ENCODE data around the gene CMYA5.
A peak's percentile ranks its signal among the peaks of the same experiment; 100 is the strongest.
"Not testable (repeated sequence)": the region's sequence is repeated elsewhere in the genome, so short reads cannot be mapped to it uniquely, and the experiment has no call there.

CMYA5 gene

DNA sequence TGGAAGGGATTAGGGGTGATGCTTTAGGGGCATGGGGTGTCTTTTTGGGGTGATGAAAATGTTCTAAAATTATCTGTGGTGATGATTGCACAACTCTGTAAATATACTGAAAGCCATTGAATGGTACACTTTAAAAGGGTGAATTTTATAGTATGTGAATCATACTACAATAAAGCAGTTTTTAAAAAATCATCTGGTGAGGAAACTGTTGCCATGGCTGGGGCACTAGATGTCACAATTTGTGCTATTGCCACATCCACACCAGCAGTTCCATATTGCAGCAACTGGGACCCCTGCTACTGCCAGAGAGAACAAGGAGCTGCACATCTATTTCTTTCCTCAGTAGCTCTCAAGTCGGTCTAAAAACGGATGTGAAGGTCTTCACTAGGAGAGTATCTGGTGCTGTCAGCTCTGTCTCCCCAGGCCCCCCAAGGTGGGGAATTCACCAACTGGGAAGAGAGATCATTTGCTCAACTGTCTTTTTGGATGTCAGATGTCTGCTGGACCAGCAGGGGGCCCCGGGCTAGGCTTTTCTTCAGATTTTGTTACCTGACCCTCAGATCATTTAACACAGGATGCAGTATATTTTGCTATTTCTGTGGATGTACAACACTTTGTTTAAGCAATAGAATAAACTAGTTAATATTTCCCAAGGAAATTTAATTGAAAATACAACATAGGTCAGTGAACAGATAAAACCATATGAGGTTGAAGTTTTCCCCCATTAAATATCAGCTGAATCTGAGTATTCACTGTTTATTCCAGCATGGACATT is 13.2 kb downstream of the CMYA5 start:
- peak in 1 of 56 donors; percentile 2 for DNase-seq

DNA sequence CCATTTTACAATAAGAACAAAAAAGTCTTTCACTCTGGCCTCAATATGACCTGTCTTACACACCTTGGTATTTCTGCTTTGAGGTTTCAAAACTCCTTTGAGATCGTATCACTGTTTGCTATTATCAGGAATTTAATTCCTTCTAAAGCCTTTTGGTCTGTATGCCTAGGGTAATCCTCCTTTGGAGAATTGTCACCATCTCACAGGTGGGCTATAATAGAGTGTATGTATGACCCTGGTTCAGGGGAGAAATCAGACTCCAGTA is 13.7 kb downstream of the CMYA5 start:
- no peak for DNase-seq

DNA sequence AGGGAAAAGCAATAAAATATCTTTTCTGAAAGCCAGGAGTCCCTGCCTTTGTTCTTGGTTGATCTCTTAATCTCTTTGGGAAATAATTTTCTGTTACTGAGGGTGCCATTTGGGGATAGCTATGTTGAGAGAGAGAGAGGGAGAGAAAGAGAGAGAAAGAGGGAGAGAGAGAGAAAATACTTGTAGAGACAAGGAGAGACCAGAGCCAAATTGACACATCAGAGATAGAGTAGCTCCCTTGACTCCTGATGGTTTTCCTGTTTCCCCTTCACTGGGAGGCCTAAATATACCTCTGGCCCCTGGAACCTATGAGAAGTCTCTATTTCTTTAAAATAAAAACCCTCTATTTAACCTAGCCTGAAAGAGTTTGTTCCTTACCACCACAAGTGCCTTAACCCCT is 14.9 kb downstream of the CMYA5 start:
- DNase-seq: no peak

GRCh38 chr5:79705632-79706031 is 16.0 kb downstream of the CMYA5 start:
- DNase-seq: no peak

GRCh38 chr5:79706317-79706716 is 16.7 kb downstream of the CMYA5 start:
- not testable (repeated sequence) for DNase-seq

DNA sequence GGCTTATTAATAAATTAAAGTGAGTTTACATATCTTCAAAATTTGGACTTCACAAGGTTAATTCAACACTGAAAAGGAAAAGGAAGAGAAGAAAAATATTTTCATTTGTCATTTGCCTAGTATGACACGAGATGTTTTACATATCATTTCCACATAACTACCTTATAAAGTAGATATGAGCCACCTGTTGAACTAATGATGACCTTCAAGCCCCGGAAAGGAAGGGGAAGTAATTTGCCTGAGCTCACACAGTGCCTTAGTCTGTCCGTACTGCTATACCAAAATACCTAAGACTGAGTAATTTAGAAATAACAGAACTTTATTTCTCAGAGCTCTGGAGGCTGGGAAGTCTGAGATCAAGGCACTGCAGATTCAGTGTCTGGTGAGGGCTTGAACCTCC is 17.9 kb downstream of the CMYA5 start:
- DNase-seq: no peak

GRCh38 chr5:79712741-79713140 is 23.1 kb downstream of the CMYA5 start:
- DNase-seq: peak in 6 of 56 donors; percentile 2 to 25 (median 14)

DNA sequence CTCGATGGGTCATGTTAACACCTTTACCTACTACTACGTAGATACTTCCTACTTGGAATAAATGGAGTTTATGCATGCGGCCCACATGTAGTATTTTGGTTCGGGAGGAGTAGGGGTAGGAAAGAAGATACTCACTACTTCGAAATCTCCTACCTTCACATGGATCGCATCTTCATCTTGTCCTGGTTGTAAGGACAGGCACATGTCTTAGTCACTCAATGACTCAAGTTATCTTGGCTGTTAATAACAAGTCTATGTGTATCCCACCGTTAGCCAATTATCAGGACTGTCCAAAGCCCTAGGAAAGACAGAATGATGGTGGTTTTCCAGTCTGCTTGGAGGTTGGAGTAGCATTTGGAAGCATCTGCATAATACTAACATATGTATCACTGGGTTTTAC is 24.1 kb downstream of the CMYA5 start:
- no peak for DNase-seq

DNA sequence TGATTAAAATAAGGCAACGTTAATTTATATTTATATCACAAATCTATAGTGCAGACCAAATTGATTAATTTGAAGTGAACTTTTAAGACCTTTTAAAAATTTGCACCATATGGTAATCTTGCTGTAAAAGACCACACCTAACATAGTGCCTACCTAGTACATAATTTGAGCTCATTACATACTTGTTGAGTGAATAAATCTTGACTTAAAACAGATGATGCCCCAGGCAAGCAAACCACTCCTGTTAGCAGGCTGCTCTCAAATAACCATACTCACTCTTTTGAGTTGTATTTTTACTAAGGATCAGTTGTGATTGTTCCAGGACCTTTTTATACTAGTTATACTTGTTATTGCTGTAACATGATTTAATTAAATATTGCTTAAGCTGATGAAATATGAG is 27.2 kb downstream of the CMYA5 start:
- DNase-seq: no peak

DNA sequence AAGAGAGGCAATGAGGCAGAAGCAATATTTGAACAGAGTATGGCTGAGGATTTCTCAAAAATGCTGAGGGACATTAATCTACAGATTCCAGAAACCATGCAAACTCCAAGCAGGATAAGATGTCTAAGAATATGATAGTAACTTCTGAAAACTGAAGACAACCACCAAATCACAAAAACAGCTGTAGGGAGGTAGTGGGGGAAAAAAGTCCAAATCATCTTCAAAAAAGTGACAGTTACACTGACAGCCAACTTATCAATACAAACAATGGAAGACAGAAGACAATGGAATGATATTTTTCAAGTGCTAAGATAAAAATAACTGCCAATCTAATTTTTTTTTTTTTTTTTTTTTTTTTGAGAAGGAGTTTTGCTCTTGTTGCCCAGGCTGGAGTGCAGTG is 30.5 kb downstream of the CMYA5 start:
- DNase-seq: no peak

DNA sequence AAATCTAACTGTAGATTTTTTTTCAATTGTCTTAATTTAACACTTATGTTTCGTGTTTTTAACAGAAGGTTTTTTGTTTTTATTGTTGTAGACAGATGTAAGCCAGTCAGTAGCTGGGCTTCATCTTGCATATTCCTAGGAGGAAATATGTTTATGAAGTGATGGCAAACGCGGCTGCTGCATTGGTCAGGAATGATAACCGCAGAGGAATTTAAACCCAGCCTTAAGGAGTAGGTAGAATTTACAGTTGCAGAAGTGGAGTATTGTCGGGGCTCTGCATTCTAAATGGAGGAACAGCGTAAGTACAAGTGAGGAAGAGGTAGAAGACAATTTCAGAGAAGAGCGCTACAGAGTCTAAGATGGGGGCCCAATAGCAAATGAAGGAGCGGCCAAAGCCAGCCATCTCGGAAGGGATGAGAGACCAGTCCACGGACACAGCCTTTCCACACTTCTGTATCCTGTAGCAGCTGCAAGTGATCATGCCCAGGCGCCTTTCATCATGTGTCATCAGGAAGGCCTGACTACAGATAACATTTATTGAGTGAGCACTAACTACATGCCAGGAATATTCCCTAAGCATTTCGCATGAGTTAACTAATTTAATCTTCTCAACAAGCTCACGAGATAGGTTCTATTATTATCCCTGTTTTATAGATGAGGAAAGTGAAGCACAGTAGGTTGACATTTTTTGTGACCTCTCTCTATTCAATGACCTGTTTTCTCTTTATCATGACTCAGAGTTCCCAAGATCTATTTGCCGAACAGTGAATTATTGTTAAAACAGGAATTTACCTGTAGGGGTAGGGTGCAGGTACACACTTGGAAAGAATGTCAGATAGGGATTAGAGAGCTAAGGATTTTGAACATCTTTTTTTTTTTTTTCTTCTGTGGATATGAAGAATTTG is 38.1 kb downstream of the CMYA5 start:
- DNase-seq: no peak

- DNase-seq: no peak
These were observed 38.8 kb downstream of the CMYA5 start for GRCh38 chr5:79728396-79728795.

DNA sequence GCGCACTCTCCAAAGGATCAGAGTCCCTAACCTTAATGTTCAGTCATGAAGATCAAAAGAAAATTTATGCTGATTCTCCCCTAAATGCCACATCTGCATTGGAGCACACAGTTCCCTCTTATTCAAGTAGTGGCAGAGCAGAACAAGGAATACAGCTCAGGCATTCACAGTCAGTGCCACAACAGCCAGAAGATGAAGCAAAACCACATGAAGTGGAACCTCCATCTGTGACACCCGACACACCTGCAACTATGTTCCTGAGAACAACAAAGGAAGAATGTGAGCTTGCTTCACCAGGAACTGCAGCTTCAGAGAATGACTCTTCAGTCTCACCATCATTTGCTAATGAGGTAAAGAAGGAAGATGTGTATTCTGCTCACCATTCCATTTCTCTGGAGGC is 40.0 kb downstream of the CMYA5 start:
- no peak for DNase-seq

- no peak for DNase-seq
These were observed 40.9 kb downstream of the CMYA5 start for GRCh38 chr5:79730564-79730963.

DNA sequence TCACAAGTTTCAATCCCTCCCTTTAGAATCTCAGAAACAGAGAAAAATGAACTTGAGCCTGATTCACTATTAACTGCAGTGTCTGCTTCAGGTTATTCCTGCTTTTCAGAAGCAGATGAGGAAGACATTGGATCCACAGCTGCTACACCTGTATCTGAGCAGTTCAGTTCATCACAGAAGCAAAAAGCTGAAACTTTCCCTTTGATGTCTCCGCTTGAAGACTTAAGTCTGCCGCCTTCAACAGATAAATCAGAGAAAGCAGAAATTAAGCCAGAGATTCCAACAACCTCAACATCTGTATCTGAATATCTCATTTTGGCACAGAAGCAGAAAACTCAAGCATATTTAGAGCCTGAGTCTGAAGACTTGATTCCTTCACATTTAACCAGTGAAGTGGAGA is 42.1 kb downstream of the CMYA5 start:
- no peak for DNase-seq

DNA sequence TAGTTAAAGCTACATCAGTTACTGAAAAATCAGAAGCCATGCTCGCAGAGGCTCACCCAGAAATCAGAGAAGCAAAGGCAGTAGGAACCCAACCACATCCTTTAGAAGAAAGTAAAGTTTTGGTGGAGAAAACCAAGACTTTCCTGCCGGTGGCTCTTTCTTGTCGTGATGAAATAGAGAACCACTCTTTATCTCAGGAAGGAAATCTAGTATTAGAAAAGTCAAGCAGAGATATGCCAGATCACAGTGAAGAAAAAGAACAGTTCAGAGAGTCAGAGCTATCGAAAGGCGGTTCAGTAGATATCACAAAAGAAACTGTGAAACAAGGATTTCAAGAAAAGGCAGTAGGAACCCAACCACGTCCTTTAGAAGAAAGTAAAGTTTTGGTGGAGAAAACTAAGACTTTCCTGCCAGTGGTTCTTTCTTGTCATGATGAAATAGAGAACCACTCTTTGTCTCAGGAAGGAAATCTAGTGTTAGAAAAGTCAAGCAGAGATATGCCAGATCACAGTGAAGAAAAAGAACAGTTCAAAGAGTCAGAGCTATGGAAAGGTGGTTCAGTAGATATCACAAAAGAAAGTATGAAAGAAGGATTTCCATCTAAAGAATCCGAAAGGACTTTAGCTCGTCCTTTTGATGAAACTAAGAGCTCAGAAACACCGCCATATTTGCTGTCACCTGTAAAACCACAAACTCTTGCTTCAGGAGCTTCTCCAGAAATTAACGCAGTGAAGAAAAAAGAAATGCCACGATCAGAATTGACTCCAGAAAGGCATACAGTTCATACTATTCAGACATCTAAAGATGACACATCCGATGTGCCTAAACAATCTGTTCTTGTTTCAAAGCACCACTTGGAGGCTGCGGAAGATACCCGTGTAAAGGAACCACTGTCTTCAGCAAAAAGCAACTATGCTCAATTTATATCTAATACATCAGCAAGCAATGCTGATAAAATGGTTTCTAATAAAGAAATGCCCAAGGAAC is 47.2 kb downstream of the CMYA5 start:
- no peak for DNase-seq

DNA sequence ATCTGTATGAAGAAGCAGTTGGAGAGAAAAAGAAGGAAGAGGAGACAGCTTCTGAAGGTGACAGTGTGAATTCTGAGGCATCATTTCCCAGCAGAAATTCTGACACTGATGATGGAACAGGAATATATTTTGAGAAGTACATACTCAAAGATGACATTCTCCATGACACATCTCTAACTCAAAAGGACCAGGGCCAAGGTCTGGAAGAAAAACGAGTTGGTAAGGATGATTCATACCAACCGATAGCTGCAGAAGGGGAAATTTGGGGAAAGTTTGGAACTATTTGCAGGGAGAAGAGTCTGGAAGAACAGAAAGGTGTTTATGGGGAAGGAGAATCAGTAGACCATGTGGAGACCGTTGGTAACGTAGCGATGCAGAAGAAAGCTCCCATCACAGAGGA is 48.7 kb downstream of the CMYA5 start:
- DNase-seq: no peak

GRCh38 chr5:79742549-79743136 is 53.0 kb downstream of the CMYA5 start:
- DNase-seq: no peak

- DNase-seq: no peak
These were observed 54.4 kb downstream of the CMYA5 start for GRCh38 chr5:79743846-79744605.

- no peak for DNase-seq
These were observed 55.6 kb downstream of the CMYA5 start for GRCh38 chr5:79745255-79745654.
